GM19099 (cell line): Measurements from ENCODE around the gene TSHZ3.

Experiments
- POLR2A ChIP-seq: IDR thresholded peaks from 3 replicates; pipeline ENCODE4 v1.6.1; 2011; ENCODE audit warnings: low read depth; ENCODE audit not compliant: insufficient read length; ENCODE audit errors: extremely low read depth

The TSHZ3 gene

GRCh38 chr19:31252441-31252840 lies 96.8 kb downstream of the TSHZ3 start:
- no peak for TF ChIP-seq POLR2A

GRCh38 chr19:31249217-31249616 lies 100.0 kb downstream of the TSHZ3 start:
- TF ChIP-seq POLR2A, result no peak

- no peak for TF ChIP-seq POLR2A
These were observed 113.4 kb downstream of the TSHZ3 start for GRCh38 chr19:31235806-31236205.

- no peak for TF ChIP-seq POLR2A
These were observed 115.9 kb downstream of the TSHZ3 start for GRCh38 chr19:31233295-31233800.

- TF ChIP-seq POLR2A, result no peak
These were observed 116.4 kb downstream of the TSHZ3 start for GRCh38 chr19:31232871-31233270.

- TF ChIP-seq POLR2A, result no peak
These were observed 117.1 kb downstream of the TSHZ3 start for GRCh38 chr19:31232180-31232579.

- no peak for TF ChIP-seq POLR2A
These were observed 118.0 kb downstream of the TSHZ3 start for GRCh38 chr19:31231237-31231636.

GRCh38 chr19:31226151-31226935 lies 122.9 kb downstream of the TSHZ3 start:
- TF ChIP-seq POLR2A, result no peak
